HG02870 (cell line): ENCODE measurements around the gene KRTAP21-2.
"Not testable (repeated sequence)": the region's sequence is repeated elsewhere in the genome, so short reads cannot be mapped to it uniquely, and the experiment has no call there.

Experiments used
- ATAC-seq: cut with Tn5 transposase; IDR thresholded peaks from one replicate; pipeline ENCODE4 v1.9.1; 2021; ENCODE audit warnings: mild to moderate bottlenecking, moderate library complexity; ENCODE audit not compliant: unreplicated experiment

Gene KRTAP21-2

GRCh38 chr21:30747159-30747558 lies at the start of gene KRTAP21-2:
TSS of gene KRTAP21-2 (minus strand) at chr21:30747259. CDS start at chr21:30747202, 57 bp downstream.
- no peak for ATAC-seq

- ATAC-seq: no peak
Measured at GRCh38 chr21:30793581-30794314, 46.7 kb upstream of the KRTAP21-2 start.

- no peak for ATAC-seq
Measured at GRCh38 chr21:30779249-30779648, 32.2 kb upstream of the KRTAP21-2 start.

GRCh38 chr21:30769724-30770431 lies 22.8 kb upstream of the KRTAP21-2 start:
- ATAC-seq: no peak

GRCh38 chr21:30760776-30761175 lies 13.7 kb upstream of the KRTAP21-2 start:
- no peak for ATAC-seq

- ATAC-seq: no peak
Measured at GRCh38 chr21:30758306-30758705, 11.2 kb upstream of the KRTAP21-2 start.

GRCh38 chr21:30755328-30755727 lies 8.3 kb upstream of the KRTAP21-2 start, which contains the start of gene KRTAP21-1:
TSS of gene KRTAP21-1 (minus strand) at chr21:30755428. CDS start at chr21:30755378, 50 bp downstream.
- ATAC-seq: not testable (repeated sequence)

- ATAC-seq: no peak
Measured at GRCh38 chr21:30740462-30740861, 6.6 kb downstream of the KRTAP21-2 start.

GRCh38 chr21:30733026-30733425 lies 14.0 kb downstream of the KRTAP21-2 start:
- no peak for ATAC-seq

- ATAC-seq: no peak
Measured at GRCh38 chr21:30726726-30727125, 20.3 kb downstream of the KRTAP21-2 start.

GRCh38 chr21:30719401-30719800 lies 27.7 kb downstream of the KRTAP21-2 start:
- no peak for ATAC-seq

GRCh38 chr21:30718239-30718909 lies 28.7 kb downstream of the KRTAP21-2 start, which contains the start of gene KRTAP21-3:
TSS of gene KRTAP21-3 (minus strand) at chr21:30718777. CDS start at chr21:30718759, 18 bp downstream.
- ATAC-seq: peak; percentile 63

- ATAC-seq: no peak
Measured at GRCh38 chr21:30717105-30717504, 30.0 kb downstream of the KRTAP21-2 start.

- ATAC-seq: no peak
Measured at GRCh38 chr21:30714946-30715345, 32.1 kb downstream of the KRTAP21-2 start.

- ATAC-seq: no peak
Measured at GRCh38 chr21:30714456-30714855, 32.6 kb downstream of the KRTAP21-2 start.

- ATAC-seq: no peak
Measured at GRCh38 chr21:30713766-30714165, 33.3 kb downstream of the KRTAP21-2 start.

- ATAC-seq: no peak
Measured at GRCh38 chr21:30710499-30710898, 36.6 kb downstream of the KRTAP21-2 start.

GRCh38 chr21:30707409-30707808 lies 39.6 kb downstream of the KRTAP21-2 start:
- no peak for ATAC-seq
